HG03025 (cell line): ENCODE data around the gene SLC39A10.

Source experiments
- ATAC-seq: cut with Tn5 transposase; IDR thresholded peaks from one replicate; pipeline ENCODE4 v1.9.1; 2021; ENCODE audit warnings: mild to moderate bottlenecking, moderate library complexity; ENCODE audit not compliant: unreplicated experiment, low FRiP score

Gene SLC39A10, protein sequence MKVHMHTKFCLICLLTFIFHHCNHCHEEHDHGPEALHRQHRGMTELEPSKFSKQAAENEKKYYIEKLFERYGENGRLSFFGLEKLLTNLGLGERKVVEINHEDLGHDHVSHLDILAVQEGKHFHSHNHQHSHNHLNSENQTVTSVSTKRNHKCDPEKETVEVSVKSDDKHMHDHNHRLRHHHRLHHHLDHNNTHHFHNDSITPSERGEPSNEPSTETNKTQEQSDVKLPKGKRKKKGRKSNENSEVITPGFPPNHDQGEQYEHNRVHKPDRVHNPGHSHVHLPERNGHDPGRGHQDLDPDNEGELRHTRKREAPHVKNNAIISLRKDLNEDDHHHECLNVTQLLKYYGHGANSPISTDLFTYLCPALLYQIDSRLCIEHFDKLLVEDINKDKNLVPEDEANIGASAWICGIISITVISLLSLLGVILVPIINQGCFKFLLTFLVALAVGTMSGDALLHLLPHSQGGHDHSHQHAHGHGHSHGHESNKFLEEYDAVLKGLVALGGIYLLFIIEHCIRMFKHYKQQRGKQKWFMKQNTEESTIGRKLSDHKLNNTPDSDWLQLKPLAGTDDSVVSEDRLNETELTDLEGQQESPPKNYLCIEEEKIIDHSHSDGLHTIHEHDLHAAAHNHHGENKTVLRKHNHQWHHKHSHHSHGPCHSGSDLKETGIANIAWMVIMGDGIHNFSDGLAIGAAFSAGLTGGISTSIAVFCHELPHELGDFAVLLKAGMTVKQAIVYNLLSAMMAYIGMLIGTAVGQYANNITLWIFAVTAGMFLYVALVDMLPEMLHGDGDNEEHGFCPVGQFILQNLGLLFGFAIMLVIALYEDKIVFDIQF

GRCh38 chr2:195656859-195657633 lies at the start of gene SLC39A10:
Gene SLC39A10, plus strand, starts transcription at chr2:195657226. Its CDS starts 22,817 bp downstream, at chr2:195680043.
- ATAC-seq: peak; percentile 81

DNA sequence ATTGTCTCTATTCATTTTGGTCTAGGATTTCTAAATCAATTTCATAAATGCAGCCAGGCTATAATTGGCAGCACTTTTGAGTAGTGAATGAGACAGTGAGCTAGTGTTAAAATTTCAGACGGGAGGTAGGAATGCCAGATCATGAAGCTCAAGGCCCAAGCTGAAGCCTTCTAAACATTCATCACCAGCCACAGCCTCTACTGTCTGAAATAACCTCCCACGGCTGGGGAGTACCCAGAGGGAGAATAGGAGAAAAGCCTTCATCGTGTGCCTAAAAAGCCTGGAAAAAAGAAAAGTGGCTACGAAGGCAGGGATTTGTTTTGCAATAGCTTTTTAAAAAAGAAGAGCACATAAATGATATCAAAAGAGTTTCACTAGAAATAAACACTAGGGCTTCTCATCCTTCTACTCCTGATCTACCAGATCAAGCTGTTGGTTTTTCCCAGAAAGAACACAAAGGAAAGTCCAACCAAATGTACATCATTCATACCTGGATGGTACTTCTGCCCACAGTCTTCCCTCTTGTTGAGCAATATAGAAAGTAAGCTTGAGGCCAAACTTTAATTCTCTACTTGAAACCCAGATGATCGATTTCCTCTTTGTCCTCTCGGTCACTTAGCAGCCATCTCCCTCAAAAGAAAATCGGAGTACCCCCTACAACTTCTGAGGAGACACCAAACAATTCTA lies 48.1 kb upstream of the SLC39A10 start:
- ATAC-seq: no peak

GRCh38 chr2:195610717-195611116 lies 46.3 kb upstream of the SLC39A10 start:
- ATAC-seq: no peak

DNA sequence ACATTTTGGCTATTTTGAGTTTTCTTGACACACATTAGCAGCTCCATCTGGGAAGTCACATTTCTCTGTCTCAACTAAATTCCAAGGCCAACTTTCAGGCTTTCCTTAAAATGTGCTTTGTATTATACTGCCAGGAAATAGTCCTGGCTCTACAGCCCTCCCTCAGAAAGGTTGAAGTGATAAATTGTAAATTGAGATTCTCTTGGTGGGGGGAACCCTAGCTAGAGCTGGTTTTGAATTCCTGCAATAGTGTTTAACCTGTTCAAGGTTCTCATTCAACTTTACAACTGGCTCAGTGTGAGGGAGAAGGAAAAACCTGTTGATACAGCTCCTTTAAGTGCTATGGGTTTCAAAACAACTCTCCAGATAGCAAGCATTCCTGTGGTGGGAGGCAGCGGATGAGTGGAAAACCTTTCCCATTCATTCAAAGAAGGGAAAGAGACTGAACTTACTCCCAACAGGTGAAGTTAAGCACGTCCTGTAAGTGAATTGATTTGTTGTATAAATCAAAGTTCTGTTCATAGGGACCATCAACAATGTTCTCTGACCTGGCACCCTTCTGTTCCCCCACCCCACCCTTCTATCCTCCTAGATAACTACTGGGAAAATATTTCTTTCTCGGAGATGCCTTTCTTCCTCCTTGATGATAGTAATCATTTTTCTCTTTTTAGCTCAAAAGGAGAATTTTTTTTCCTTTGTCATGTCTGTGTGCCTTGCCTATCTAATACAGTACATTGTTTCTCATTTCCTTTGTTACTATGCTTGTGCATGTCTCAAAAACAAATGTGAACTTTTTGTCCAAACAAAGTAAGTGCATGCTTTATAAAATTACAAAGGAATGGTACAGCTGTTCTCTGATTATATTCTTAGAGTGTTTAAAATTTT lies 44.2 kb upstream of the SLC39A10 start:
- ATAC-seq: no peak

- ATAC-seq: no peak
These were observed 43.1 kb upstream of the SLC39A10 start for GRCh38 chr2:195613922-195614321.

GRCh38 chr2:195619590-195619989 lies 37.4 kb upstream of the SLC39A10 start:
- ATAC-seq: no peak

DNA sequence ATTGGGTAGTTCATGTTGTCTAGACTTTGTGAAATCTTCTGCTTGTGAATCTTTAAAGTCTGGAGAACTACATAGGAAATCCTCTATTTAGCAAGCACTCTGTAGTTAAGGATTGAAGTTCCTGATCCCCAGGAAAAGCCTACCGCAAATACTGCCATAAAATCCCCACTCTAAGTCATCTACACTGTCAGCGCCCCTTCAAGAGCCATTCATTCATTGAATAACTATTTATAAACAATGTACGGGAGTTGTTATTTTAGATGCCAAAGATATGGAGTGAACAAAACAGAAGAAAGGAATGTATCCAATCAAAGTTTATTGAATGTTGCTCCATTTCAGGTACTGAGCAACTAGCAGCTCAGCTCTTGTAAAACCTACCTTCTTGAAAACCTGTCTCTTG lies 36.5 kb upstream of the SLC39A10 start:
- no peak for ATAC-seq

DNA sequence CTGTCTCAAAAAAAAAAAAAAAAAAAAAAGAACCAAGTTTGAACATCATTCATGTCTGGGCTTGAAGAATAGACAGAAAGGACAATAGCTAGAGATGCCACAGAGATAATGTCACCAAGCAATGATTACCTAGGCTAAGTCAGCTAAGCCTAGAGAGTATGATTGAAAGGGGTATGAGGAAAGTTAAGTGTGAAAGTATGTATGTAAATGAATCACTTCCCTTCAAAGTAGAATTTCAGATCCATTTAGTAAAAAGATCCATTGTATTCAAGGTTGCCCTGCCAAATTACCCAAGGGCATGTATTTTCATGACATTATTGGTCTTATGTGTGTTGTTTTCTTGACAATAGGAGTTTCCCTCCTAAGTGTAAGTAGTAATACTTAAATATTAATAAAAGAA lies 34.1 kb upstream of the SLC39A10 start:
- ATAC-seq: no peak

DNA sequence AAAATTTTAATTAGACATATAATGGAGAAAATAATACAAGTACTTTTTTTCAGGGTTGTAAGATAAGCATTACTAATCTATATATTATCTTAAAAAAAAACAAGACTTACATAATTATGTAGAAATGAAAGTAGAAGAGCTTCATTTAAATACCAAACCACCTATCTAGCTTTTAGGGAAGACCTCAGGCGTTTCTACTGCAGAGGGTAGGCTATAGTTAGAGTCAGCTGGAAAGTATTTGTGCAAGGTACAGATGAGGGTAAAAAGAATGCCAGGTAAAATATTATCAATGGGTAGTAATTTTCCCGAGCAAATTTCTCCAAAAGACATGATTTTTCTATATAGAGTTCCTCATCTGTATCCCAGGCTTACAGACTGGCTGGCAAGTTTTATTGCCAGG lies 30.5 kb upstream of the SLC39A10 start:
- no peak for ATAC-seq

GRCh38 chr2:195628666-195629065 lies 28.4 kb upstream of the SLC39A10 start:
- no peak for ATAC-seq

- ATAC-seq: no peak
These were observed 24.0 kb upstream of the SLC39A10 start for GRCh38 chr2:195632856-195633572.

- no peak for ATAC-seq
These were observed 23.5 kb upstream of the SLC39A10 start for GRCh38 chr2:195633573-195633870.

GRCh38 chr2:195633974-195634373 lies 23.1 kb upstream of the SLC39A10 start:
- no peak for ATAC-seq

- ATAC-seq: no peak
These were observed 20.1 kb upstream of the SLC39A10 start for GRCh38 chr2:195636890-195637289.

- ATAC-seq: no peak
These were observed 18.3 kb upstream of the SLC39A10 start for GRCh38 chr2:195638750-195639149.

GRCh38 chr2:195639238-195639858 lies 17.7 kb upstream of the SLC39A10 start:
- no peak for ATAC-seq

GRCh38 chr2:195639959-195640358 lies 17.1 kb upstream of the SLC39A10 start:
- no peak for ATAC-seq

DNA sequence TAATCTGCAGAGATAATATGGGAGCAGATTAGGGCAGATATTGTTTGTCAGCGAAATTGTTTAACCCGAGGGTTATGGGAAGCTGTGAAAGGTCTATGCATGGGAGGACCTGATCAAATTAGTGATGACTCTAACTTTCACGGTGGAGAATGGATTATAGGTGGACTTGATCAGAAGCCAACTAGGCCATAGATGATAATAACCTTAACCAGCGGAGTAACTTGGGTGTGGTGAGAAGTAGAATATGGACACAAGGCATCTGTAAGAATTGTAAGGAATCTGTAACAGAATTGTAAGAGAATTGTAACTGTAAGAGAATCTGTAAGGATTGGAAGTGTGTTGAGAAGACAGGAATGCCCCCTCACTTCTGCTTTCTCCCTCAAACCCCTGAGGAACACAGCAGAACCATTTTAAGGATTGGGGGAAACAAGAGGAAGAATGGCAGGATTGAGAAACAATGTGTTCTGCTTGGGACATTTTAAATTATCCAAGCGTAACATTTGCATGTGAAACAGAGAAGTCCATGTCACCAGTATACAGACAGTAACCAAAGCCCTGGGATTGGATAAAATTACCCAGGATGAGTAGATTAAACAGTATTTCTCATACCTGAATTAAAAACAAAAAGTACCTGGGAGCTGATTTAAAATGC lies 14.9 kb upstream of the SLC39A10 start:
- ATAC-seq: no peak
